Spleen (tissue), 7 donors: ENCODE data around the gene DPEP2.

Experiments
- POLR2AphosphoS5 ChIP-seq, 3 donors: sonication (generic); formaldehyde crosslinking; IDR thresholded peaks; one replicate each; pipeline ENCODE4 v1.5.1; 2017; ENCODE audit warnings: antibody characterized with exemption in 3 of 3
- TF ChIP-seq, protein P1 (sequence below), 11 experiments: fragments of 200-600 bp in 7 of 11; fragments of 450-650 bp in 4 of 11; sonication (generic) in 4 of 11; IDR thresholded peaks in 8 of 11; conservative IDR thresholded peaks in 3 of 11; 1 replicate in 7 of 11; 2 replicates in 4 of 11; pipeline versions ENCODE4 v1.4.0 to v1.8.0; 2016 to 2021; ENCODE audit warnings: antibody characterized with exemption in 11 of 11, inconsistent platforms in 4 of 11, mild to moderate bottlenecking in 1 of 11
- donor health status: DM: no; HTN: no; CAD: no; lungs with moderate emphysema.
- donor health status: DM: no; HTN: no; CAD: no.
- donor health status: DM: no; HTN: no; CAD: no.

DNA sequence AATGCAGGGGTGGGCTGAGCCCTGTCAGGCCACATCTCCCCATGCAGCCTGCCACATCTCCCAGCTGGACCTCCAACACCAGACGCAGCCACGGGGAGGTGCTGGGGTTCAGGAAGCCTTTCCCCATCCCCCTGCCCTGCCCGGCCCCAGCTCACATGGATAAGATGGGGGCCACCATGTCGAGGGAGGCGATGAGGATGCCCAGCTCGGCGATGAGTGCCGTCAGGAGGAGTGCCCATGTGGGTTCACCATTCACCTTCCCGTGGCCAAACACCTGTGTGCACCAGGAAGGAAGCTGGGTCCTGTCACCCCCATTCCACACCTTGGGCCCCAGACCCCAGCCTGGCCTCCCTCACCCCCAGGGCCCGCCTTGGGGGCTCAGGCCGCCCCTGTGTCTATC, 49.6 kb downstream of the DPEP2 start:
- TF ChIP-seq, protein P1, sequence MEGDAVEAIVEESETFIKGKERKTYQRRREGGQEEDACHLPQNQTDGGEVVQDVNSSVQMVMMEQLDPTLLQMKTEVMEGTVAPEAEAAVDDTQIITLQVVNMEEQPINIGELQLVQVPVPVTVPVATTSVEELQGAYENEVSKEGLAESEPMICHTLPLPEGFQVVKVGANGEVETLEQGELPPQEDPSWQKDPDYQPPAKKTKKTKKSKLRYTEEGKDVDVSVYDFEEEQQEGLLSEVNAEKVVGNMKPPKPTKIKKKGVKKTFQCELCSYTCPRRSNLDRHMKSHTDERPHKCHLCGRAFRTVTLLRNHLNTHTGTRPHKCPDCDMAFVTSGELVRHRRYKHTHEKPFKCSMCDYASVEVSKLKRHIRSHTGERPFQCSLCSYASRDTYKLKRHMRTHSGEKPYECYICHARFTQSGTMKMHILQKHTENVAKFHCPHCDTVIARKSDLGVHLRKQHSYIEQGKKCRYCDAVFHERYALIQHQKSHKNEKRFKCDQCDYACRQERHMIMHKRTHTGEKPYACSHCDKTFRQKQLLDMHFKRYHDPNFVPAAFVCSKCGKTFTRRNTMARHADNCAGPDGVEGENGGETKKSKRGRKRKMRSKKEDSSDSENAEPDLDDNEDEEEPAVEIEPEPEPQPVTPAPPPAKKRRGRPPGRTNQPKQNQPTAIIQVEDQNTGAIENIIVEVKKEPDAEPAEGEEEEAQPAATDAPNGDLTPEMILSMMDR (IDR thresholded peaks at IDR 0.05 in 8 of 11, conservative IDR thresholded peaks at IDR 0.05 in 3 of 11) = no peak
- TF ChIP-seq POLR2AphosphoS5 (IDR thresholded peaks at IDR 0.05) = peak in 2 of 3 donors; percentile 16 to 31
